NB4 (cell line): Measurements from ENCODE around the gene MAB21L2.

ENCODE experiments used
- POLR2A ChIP-seq: IDR thresholded peaks from 2 replicates; pipeline ENCODE4 v1.6.1; 2011; ENCODE audit warnings: mild to moderate bottlenecking; ENCODE audit not compliant: insufficient read length; ENCODE audit errors: extremely low read depth
- TF ChIP-seq, protein P1 (sequence below): IDR thresholded peaks from one replicate; pipeline ENCODE4 v1.5.1; 2012; ENCODE audit warnings: low read depth, low read length
- TF ChIP-seq, protein P2 (sequence below): IDR thresholded peaks from 2 replicates; pipeline ENCODE4 v1.6.1; 2011; ENCODE audit warnings: low read depth, low read length

DNA sequence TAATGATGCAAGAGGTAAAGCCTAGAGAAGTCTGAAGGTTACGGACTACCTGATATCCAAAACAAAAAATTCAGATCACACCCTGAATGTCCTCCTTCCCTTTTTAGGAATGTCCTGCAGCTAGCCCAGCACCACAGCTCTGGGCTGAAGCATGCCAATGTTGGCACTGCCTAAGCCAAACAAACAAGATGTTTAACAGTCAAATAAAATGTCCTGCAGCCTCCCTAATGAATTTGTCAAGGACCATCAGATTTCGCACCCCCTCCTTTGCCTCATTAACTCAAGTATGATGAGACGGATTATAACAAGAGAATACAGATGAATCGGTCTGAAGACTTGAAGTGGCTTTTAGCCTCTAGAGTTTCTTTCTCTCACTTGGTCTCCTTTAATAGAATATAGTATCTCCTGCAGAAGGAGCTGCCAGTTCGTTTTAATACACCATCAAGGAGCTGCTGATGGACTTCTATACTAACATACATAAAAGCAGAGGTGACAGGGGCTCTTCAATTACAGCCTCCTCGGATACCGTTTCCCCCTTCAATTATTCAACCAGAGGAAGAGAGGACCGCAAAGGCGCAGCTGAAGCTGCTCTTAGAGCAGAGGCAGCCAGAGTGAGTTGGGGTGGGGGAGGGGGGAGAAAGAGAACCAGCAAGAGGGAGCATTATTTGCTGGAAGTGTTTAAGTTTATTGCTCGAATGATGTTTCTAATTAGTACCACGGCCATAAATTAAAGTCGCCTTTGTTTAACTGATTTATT, 3.0 kb upstream of the MAB21L2 start:
- TF ChIP-seq, protein P1, sequence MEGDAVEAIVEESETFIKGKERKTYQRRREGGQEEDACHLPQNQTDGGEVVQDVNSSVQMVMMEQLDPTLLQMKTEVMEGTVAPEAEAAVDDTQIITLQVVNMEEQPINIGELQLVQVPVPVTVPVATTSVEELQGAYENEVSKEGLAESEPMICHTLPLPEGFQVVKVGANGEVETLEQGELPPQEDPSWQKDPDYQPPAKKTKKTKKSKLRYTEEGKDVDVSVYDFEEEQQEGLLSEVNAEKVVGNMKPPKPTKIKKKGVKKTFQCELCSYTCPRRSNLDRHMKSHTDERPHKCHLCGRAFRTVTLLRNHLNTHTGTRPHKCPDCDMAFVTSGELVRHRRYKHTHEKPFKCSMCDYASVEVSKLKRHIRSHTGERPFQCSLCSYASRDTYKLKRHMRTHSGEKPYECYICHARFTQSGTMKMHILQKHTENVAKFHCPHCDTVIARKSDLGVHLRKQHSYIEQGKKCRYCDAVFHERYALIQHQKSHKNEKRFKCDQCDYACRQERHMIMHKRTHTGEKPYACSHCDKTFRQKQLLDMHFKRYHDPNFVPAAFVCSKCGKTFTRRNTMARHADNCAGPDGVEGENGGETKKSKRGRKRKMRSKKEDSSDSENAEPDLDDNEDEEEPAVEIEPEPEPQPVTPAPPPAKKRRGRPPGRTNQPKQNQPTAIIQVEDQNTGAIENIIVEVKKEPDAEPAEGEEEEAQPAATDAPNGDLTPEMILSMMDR = no peak
- no peak for TF ChIP-seq POLR2A
- TF ChIP-seq, protein P2, sequence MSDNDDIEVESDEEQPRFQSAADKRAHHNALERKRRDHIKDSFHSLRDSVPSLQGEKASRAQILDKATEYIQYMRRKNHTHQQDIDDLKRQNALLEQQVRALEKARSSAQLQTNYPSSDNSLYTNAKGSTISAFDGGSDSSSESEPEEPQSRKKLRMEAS = no peak
